H9 (cell line): ENCODE measurements around the gene TTLL12. TPM values are rescaled to one million over a fixed set of nuclear protein-coding genes. Genes with fewer than 3 reads are reported as not detected.

ENCODE experiments used
- DNase-seq: peaks from one replicate; pipeline ENCODE4 v3.0.0-alpha.2; 2017
- H2AFZ ChIP-seq: one replicate; pipeline ENCODE4 v1.6.1; 2013; ENCODE audit warnings: mild to moderate bottlenecking, low read length, control low read depth, moderate library complexity
- H2AK5ac ChIP-seq: 2 replicates; pipeline ENCODE4 v1.6.1; 2013; ENCODE audit warnings: low read length, control low read depth, mixed read lengths; ENCODE audit not compliant: insufficient read length
- H2BK120ac ChIP-seq: one replicate; pipeline ENCODE4 v1.6.1; 2013; ENCODE audit warnings: low read depth, mild to moderate bottlenecking, low read length, control low read depth, inconsistent platforms; ENCODE audit not compliant: poor library complexity, severe bottlenecking
- H2BK12ac ChIP-seq: 2 replicates; pipeline ENCODE4 v1.6.1; 2013; ENCODE audit warnings: low read length, control low read depth, mixed read lengths, low read depth; ENCODE audit not compliant: insufficient read length
- H2BK15ac ChIP-seq: 2 replicates; pipeline ENCODE4 v1.6.1; 2013; ENCODE audit warnings: low read depth, low read length, control low read depth
- H2BK20ac ChIP-seq: one replicate; pipeline ENCODE4 v1.6.1; 2013; ENCODE audit warnings: low read depth, mild to moderate bottlenecking, low read length, control low read depth, inconsistent platforms; ENCODE audit not compliant: poor library complexity, severe bottlenecking
- H2BK5ac ChIP-seq: 2 replicates; pipeline ENCODE4 v1.6.1; 2013; ENCODE audit warnings: low read length, control low read depth, mixed read lengths; ENCODE audit not compliant: insufficient read length
- H3K14ac ChIP-seq: 2 replicates; pipeline ENCODE4 v1.6.1; 2013; ENCODE audit warnings: low read length, control low read depth; ENCODE audit not compliant: insufficient read depth
- H3K18ac ChIP-seq: 2 replicates; pipeline ENCODE4 v1.6.1; 2013; ENCODE audit warnings: low read depth, mild to moderate bottlenecking, mixed read lengths, low read length, control low read depth; ENCODE audit not compliant: insufficient read length
- H3K23ac ChIP-seq: 2 replicates; pipeline ENCODE4 v1.6.1; 2013; ENCODE audit warnings: low read length, control low read depth, mixed read lengths, low read depth; ENCODE audit not compliant: insufficient read length
- H3K23me2 ChIP-seq: 2 replicates; pipeline ENCODE4 v1.6.1; 2013; ENCODE audit warnings: low read depth, mild to moderate bottlenecking, mixed read lengths, low read length, control low read depth; ENCODE audit not compliant: insufficient read length, poor library complexity, severe bottlenecking
- H3K27ac ChIP-seq: 2 replicates; pipeline ENCODE4 v1.5.1; 2013; ENCODE audit warnings: low read length, control low read depth, mixed read lengths, low read depth; ENCODE audit not compliant: insufficient read length
- H3K27me3 ChIP-seq: 2 replicates; pipeline ENCODE4 v1.6.1; 2013; ENCODE audit warnings: low read length, control low read depth, inconsistent platforms; ENCODE audit not compliant: insufficient read depth
- H3K4ac ChIP-seq: 2 replicates; pipeline ENCODE4 v1.6.1; 2013; ENCODE audit warnings: low read depth, mild to moderate bottlenecking, control low read depth, inconsistent platforms, low read length, moderate library complexity
- H3K4me1 ChIP-seq: 2 replicates; pipeline ENCODE4 v1.6.1; 2013; ENCODE audit warnings: low read length, control low read depth, inconsistent platforms; ENCODE audit not compliant: insufficient read depth
- H3K4me2 ChIP-seq: 2 replicates; pipeline ENCODE4 v1.6.1; 2013; ENCODE audit warnings: low read length, control low read depth, mixed read lengths; ENCODE audit not compliant: insufficient read length, insufficient read depth
- H3K56ac ChIP-seq: 2 replicates; pipeline ENCODE4 v1.6.1; 2013; ENCODE audit warnings: low read depth, mild to moderate bottlenecking, mixed read lengths, low read length, control low read depth; ENCODE audit not compliant: insufficient read length
- H3K79me1 ChIP-seq: 2 replicates; pipeline ENCODE4 v1.6.1; 2013; ENCODE audit warnings: low read depth, mild to moderate bottlenecking, moderate library complexity, low read length, control low read depth, inconsistent platforms; ENCODE audit not compliant: insufficient read depth, poor library complexity, severe bottlenecking
- H3K79me2 ChIP-seq: 2 replicates; pipeline ENCODE4 v1.6.1; 2013; ENCODE audit warnings: low read length, control low read depth, inconsistent platforms; ENCODE audit not compliant: insufficient read depth
- H3K9ac ChIP-seq: 2 replicates; pipeline ENCODE4 v1.6.1; 2013; ENCODE audit warnings: low read length, control low read depth, mixed read lengths; ENCODE audit not compliant: insufficient read length; ENCODE audit errors: extremely low read depth
- H3K9me3 ChIP-seq: one replicate; pipeline ENCODE4 v1.6.1; 2013; ENCODE audit warnings: low read depth, low read length, inconsistent platforms; ENCODE audit not compliant: control insufficient read depth
- H3T11ph ChIP-seq: one replicate; pipeline ENCODE4 v1.6.1; 2013; ENCODE audit warnings: mild to moderate bottlenecking, low read length, control low read depth, inconsistent platforms
- H4K20me1 ChIP-seq: one replicate; pipeline ENCODE4 v1.6.1; 2013; ENCODE audit not compliant: control insufficient read depth, insufficient read length, insufficient read depth
- H4K5ac ChIP-seq: 2 replicates; pipeline ENCODE4 v1.6.1; 2013; ENCODE audit warnings: low read depth, mild to moderate bottlenecking, mixed read lengths, low read length, control low read depth; ENCODE audit not compliant: insufficient read length
- H4K8ac ChIP-seq: replicated peaks from 2 replicates; pipeline ENCODE4 v1.6.1; 2013; ENCODE audit warnings: low read length, control low read depth, mixed read lengths, low read depth; ENCODE audit not compliant: insufficient read length
- H4K91ac ChIP-seq: 2 replicates; pipeline ENCODE4 v1.6.1; 2013; ENCODE audit warnings: low read depth, mild to moderate bottlenecking, moderate library complexity, mixed read lengths, low read length, control low read depth; ENCODE audit not compliant: insufficient read length
- H3K27ac Mint-ChIP-seq, 3 experiments: 2 replicates in 2 of 3; 3 replicates in 1 of 3; pipeline ENCODE4 v1.8.0; 2020 to 2021; ENCODE audit warnings: mixed read lengths in 3 of 3, mild to moderate bottlenecking in 1 of 3, moderate library complexity in 1 of 3
- H3K27me3 Mint-ChIP-seq: 2 replicates; pipeline ENCODE4 v1.8.0; 2021; ENCODE audit warnings: low read depth, mild to moderate bottlenecking, moderate library complexity, mixed read lengths
- H3K36me3 Mint-ChIP-seq, 3 experiments: 2 replicates in 2 of 3; 3 replicates in 1 of 3; pipeline ENCODE4 v1.8.0; 2020 to 2021; ENCODE audit warnings: low read depth in 3 of 3, mixed read lengths in 3 of 3; ENCODE audit not compliant: insufficient read depth in 1 of 3
- H3K4me1 Mint-ChIP-seq, 2 experiments: 2 replicates each; pipeline ENCODE4 v1.8.0; 2020; ENCODE audit warnings: mixed read lengths in 2 of 2
- H3K4me3 Mint-ChIP-seq, 2 experiments: 2 replicates in 1 of 2; 3 replicates in 1 of 2; pipeline ENCODE4 v1.8.0; 2020 to 2021; ENCODE audit warnings: mild to moderate bottlenecking in 2 of 2, mixed read lengths in 2 of 2, moderate library complexity in 1 of 2
- H3K9me3 Mint-ChIP-seq, 2 experiments: 2 replicates in 1 of 2; 3 replicates in 1 of 2; pipeline ENCODE4 v1.8.0; 2020; ENCODE audit warnings: mild to moderate bottlenecking in 2 of 2, mixed read lengths in 2 of 2, moderate library complexity in 1 of 2
- total RNA-seq: library from RNA; stranded (reverse); gene quantifications from 2 replicates; pipeline ENCODE4 v1.2.1, GENCODE V29; 2021
- TF ChIP-seq, protein P1 (sequence below): fragments of 200-600 bp; sonication (generic); conservative IDR thresholded peaks from 3 replicates; pipeline ENCODE4 v1.8.0; 2021; ENCODE audit warnings: antibody characterized with exemption, mild to moderate bottlenecking

TTLL12 gene
- total RNA-seq, 1 experiment from 2014 or later = 89.6 TPM

DNA sequence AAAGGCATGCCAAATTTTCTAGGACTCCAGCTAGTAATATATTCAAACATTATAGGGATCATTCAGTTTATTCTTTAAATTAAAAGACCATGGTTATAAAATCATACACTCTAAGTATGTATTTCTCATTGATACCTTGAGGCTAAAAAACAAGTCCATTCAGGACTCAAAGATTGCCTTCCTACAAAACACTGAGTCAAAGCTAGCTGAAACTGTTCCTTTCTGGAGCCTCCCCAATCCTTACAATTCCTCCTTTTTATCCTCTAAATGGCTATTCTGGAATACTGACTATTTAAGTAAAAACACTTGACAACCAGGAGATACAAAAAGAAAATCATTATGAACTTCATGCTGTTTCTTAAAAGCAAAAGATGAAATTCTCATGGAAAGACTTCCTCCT, 4.9 kb upstream of the TTLL12 start:
- no peak overlapping the region for H2BK20ac ChIP-seq
- no peak overlapping the region for H3K56ac ChIP-seq
- DNase-seq = no peak
- H3K4me2 ChIP-seq = no peak overlapping the region
- H3K27ac Mint-ChIP-seq = no peak overlapping the region
- no peak overlapping the region for H3K18ac ChIP-seq
- H3K27ac ChIP-seq = no peak overlapping the region
- H3K36me3 Mint-ChIP-seq = no peaks in the 10 kb centered on the region
- H3K79me2 ChIP-seq = no peaks in the 10 kb centered on the region
- H3K27me3 Mint-ChIP-seq = peaks cover 6% of the 10 kb centered on the region
- no peaks in the 10 kb centered on the region for H3K27me3 ChIP-seq
- no peak overlapping the region for H4K91ac ChIP-seq
- no peak overlapping the region for H3K4me3 Mint-ChIP-seq
- H3K14ac ChIP-seq = no peak overlapping the region
- no peak overlapping the region for H2BK12ac ChIP-seq
- no peaks in the 10 kb centered on the region for H3K79me1 ChIP-seq
- H2BK15ac ChIP-seq = no peak overlapping the region
- no peak overlapping the region for H3T11ph ChIP-seq
- H3K9ac ChIP-seq = no peak overlapping the region
- H3K9me3 ChIP-seq = no peaks in the 10 kb centered on the region
- TF ChIP-seq, protein P1, sequence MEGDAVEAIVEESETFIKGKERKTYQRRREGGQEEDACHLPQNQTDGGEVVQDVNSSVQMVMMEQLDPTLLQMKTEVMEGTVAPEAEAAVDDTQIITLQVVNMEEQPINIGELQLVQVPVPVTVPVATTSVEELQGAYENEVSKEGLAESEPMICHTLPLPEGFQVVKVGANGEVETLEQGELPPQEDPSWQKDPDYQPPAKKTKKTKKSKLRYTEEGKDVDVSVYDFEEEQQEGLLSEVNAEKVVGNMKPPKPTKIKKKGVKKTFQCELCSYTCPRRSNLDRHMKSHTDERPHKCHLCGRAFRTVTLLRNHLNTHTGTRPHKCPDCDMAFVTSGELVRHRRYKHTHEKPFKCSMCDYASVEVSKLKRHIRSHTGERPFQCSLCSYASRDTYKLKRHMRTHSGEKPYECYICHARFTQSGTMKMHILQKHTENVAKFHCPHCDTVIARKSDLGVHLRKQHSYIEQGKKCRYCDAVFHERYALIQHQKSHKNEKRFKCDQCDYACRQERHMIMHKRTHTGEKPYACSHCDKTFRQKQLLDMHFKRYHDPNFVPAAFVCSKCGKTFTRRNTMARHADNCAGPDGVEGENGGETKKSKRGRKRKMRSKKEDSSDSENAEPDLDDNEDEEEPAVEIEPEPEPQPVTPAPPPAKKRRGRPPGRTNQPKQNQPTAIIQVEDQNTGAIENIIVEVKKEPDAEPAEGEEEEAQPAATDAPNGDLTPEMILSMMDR = no peak
- no peak overlapping the region for H2AFZ ChIP-seq
- H2BK5ac ChIP-seq = no peak overlapping the region
- H3K4me1 ChIP-seq = peaks cover 4% of the 10 kb centered on the region; the same call in 1 of the 2 replicates
- no peak overlapping the region for H4K5ac ChIP-seq
- no peak overlapping the region for H3K23ac ChIP-seq
- H4K8ac ChIP-seq = no peak overlapping the region
- H3K4ac ChIP-seq = no peak overlapping the region
- H4K20me1 ChIP-seq = no peaks in the 10 kb centered on the region
- H2BK120ac ChIP-seq = no peak overlapping the region
- no peak overlapping the region for H2AK5ac ChIP-seq
- H3K9me3 Mint-ChIP-seq = no peaks in the 10 kb centered on the region; a peak in 2 of 5 replicates
- peaks cover 3% of the 10 kb centered on the region for H3K23me2 ChIP-seq
- H3K4me1 Mint-ChIP-seq = peaks cover 6 to 8% of the 10 kb centered on the region in 2 experiments
